Measurements from ENCODE around the gene SRGN. TPM values are rescaled to one million over a fixed set of nuclear protein-coding genes. Genes with fewer than 3 reads are reported as not detected.

Gene SRGN
- total and polyA plus RNA-seq, 10 of the 15 experiments (the other 5 are each of a cell fraction or from before 2014, with no cell fraction given): 382 to 2,414 (median 885) TPM

DNA sequence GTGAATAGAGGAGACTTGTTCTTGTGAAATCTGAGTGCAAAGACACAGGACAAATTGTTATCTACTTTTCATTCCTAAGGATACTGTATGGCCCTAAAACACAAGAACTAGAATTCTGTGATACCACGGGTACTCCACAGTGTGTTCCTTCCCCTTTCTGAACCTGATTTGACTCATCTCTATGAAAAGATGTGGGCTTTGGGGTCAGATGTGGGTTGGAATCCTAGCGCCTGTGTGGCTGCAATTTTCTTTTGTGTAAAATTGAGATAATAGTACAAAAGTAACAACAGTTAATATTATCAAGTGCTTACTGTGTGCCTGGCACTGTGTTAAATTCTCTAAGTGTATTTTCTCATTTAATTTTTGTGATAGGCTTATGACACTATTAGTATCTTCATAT, 8.1 kb downstream of the SRGN start (continued):
- no peak for TF ChIP-seq RELA (IDR thresholded peaks at IDR 0.05; ENCODE audit: borderline replicate concordance, partially characterized antibody)
- TF ChIP-seq ESRRA (IDR thresholded peaks at IDR 0.05; ENCODE audit: low read length): no peak
- no peak for TF ChIP-seq MEF2A (IDR thresholded peaks at IDR 0.05; ENCODE audit: insufficient read depth, low read depth, low read length)
- TF ChIP-seq ATF7 (IDR thresholded peaks at IDR 0.05; ENCODE audit: low read depth): no peak
- no peak for TF ChIP-seq NBN (IDR thresholded peaks at IDR 0.05)
- no peak for TF ChIP-seq RFX5 (IDR thresholded peaks at IDR 0.05; ENCODE audit: low read depth, low read length)
- TF ChIP-seq, protein P1, sequence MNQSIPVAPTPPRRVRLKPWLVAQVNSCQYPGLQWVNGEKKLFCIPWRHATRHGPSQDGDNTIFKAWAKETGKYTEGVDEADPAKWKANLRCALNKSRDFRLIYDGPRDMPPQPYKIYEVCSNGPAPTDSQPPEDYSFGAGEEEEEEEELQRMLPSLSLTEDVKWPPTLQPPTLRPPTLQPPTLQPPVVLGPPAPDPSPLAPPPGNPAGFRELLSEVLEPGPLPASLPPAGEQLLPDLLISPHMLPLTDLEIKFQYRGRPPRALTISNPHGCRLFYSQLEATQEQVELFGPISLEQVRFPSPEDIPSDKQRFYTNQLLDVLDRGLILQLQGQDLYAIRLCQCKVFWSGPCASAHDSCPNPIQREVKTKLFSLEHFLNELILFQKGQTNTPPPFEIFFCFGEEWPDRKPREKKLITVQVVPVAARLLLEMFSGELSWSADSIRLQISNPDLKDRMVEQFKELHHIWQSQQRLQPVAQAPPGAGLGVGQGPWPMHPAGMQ (IDR thresholded peaks at IDR 0.05; ENCODE audit: borderline replicate concordance): no peak
- TF ChIP-seq SUPT20H (IDR thresholded peaks at IDR 0.05; ENCODE audit: borderline replicate concordance, control insufficient read depth, low read depth, low read length): no peak
- TF ChIP-seq MTA3 (IDR thresholded peaks at IDR 0.05; ENCODE audit: borderline replicate concordance, low read length): peak; percentile 23; the same call in 1 of the 2 replicates
- TF ChIP-seq STAT3 (IDR thresholded peaks at IDR 0.05; ENCODE audit: low read depth, low read length): no peak
- peak; percentile 76 for TF ChIP-seq IKZF1 (conservative IDR thresholded peaks at IDR 0.05)
- TF ChIP-seq, protein P2, sequence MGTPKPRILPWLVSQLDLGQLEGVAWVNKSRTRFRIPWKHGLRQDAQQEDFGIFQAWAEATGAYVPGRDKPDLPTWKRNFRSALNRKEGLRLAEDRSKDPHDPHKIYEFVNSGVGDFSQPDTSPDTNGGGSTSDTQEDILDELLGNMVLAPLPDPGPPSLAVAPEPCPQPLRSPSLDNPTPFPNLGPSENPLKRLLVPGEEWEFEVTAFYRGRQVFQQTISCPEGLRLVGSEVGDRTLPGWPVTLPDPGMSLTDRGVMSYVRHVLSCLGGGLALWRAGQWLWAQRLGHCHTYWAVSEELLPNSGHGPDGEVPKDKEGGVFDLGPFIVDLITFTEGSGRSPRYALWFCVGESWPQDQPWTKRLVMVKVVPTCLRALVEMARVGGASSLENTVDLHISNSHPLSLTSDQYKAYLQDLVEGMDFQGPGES (IDR thresholded peaks at IDR 0.05): no peak
- TF ChIP-seq EED (IDR thresholded peaks at IDR 0.05; ENCODE audit: low read depth): peak; percentile 81
- no peak for TF ChIP-seq TAF1 (IDR thresholded peaks at IDR 0.05; ENCODE audit: borderline replicate concordance, low read depth, low read length)
- TF ChIP-seq IRF4 (IDR thresholded peaks at IDR 0.05; ENCODE audit: low read depth, low read length): peak; percentile 89
- no peak for TF ChIP-seq KLF5 (IDR thresholded peaks at IDR 0.05; ENCODE audit: partially characterized antibody)
- TF ChIP-seq, protein P3, sequence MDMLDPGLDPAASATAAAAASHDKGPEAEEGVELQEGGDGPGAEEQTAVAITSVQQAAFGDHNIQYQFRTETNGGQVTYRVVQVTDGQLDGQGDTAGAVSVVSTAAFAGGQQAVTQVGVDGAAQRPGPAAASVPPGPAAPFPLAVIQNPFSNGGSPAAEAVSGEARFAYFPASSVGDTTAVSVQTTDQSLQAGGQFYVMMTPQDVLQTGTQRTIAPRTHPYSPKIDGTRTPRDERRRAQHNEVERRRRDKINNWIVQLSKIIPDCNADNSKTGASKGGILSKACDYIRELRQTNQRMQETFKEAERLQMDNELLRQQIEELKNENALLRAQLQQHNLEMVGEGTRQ (IDR thresholded peaks at IDR 0.05; ENCODE audit: borderline replicate concordance, low read depth, low read length): no peak
- no peak for TF ChIP-seq RBBP5 (conservative IDR thresholded peaks at IDR 0.05)
- TF ChIP-seq, protein P4, sequence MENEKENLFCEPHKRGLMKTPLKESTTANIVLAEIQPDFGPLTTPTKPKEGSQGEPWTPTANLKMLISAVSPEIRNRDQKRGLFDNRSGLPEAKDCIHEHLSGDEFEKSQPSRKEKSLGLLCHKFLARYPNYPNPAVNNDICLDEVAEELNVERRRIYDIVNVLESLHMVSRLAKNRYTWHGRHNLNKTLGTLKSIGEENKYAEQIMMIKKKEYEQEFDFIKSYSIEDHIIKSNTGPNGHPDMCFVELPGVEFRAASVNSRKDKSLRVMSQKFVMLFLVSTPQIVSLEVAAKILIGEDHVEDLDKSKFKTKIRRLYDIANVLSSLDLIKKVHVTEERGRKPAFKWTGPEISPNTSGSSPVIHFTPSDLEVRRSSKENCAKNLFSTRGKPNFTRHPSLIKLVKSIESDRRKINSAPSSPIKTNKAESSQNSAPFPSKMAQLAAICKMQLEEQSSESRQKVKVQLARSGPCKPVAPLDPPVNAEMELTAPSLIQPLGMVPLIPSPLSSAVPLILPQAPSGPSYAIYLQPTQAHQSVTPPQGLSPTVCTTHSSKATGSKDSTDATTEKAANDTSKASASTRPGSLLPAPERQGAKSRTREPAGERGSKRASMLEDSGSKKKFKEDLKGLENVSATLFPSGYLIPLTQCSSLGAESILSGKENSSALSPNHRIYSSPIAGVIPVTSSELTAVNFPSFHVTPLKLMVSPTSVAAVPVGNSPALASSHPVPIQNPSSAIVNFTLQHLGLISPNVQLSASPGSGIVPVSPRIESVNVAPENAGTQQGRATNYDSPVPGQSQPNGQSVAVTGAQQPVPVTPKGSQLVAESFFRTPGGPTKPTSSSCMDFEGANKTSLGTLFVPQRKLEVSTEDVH (IDR thresholded peaks at IDR 0.05; ENCODE audit: low read depth, partially characterized antibody): no peak
- TF ChIP-seq RB1 (IDR thresholded peaks at IDR 0.05; ENCODE audit: borderline replicate concordance): no peak
- no peak for TF ChIP-seq FOS (IDR thresholded peaks at IDR 0.05; ENCODE audit: borderline replicate concordance, extremely low read depth, insufficient read length)
- TF ChIP-seq MYB (IDR thresholded peaks at IDR 0.05; ENCODE audit: borderline replicate concordance, low read depth, low read length): no peak
- no peak for TF ChIP-seq ZNF24 (IDR thresholded peaks at IDR 0.05)
- TF ChIP-seq, protein P5, sequence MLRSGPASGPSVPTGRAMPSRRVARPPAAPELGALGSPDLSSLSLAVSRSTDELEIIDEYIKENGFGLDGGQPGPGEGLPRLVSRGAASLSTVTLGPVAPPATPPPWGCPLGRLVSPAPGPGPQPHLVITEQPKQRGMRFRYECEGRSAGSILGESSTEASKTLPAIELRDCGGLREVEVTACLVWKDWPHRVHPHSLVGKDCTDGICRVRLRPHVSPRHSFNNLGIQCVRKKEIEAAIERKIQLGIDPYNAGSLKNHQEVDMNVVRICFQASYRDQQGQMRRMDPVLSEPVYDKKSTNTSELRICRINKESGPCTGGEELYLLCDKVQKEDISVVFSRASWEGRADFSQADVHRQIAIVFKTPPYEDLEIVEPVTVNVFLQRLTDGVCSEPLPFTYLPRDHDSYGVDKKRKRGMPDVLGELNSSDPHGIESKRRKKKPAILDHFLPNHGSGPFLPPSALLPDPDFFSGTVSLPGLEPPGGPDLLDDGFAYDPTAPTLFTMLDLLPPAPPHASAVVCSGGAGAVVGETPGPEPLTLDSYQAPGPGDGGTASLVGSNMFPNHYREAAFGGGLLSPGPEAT (IDR thresholded peaks at IDR 0.05; ENCODE audit: low read depth): peak; percentile 74; the same call in 1 of the 2 replicates
- 0 out of 2 replicates have a peak, but pooled peaks have one; percentile 14 for TF ChIP-seq PAX5 (IDR thresholded peaks at IDR 0.05; ENCODE audit: borderline replicate concordance, low read depth, low read length)
- peak; percentile 67; the same call in 1 of the 2 replicates for TF ChIP-seq CBFB (IDR thresholded peaks at IDR 0.05; ENCODE audit: low read depth)

All from GM12878 (cell line).